Spleen (tissue), 11 donors: Measurements from ENCODE around the gene CACNA1D. TPM values are rescaled to one million over a fixed set of nuclear protein-coding genes. Genes with fewer than 3 reads are reported as not detected.

ENCODE experiments used
- DNase-seq: peaks from one replicate; pipeline ENCODE4 v3.0.0-alpha.2; 2020
- H3K27ac ChIP-seq, 8 donors: fragments of 200-600 bp; sonication (generic) in 7 of 8; 1 replicate in 4 of 8; 2 replicates in 4 of 8; pipeline versions ENCODE4 v1.5.0 to v1.8.0; 2016 to 2021; ENCODE audit warnings: inconsistent platforms in 4 of 8, mild to moderate bottlenecking in 4 of 8, moderate library complexity in 1 of 8
- H3K27me3 ChIP-seq, 7 donors: fragments of 200-600 bp; sonication (generic) in 6 of 7; replicated peaks in 1 of 7; 1 replicate in 4 of 7; 2 replicates in 3 of 7; pipeline versions ENCODE4 v1.5.0 to v1.8.0; 2016 to 2021; ENCODE audit warnings: inconsistent platforms in 3 of 7, mild to moderate bottlenecking in 1 of 7
- H3K36me3 ChIP-seq, 6 donors: fragments of 200-600 bp; sonication (generic) in 5 of 6; 1 replicate in 4 of 6; 2 replicates in 2 of 6; pipeline versions ENCODE4 v1.5.0 to v1.8.0; 2016 to 2021; ENCODE audit warnings: inconsistent platforms in 2 of 6
- H3K4me1 ChIP-seq, 6 donors: fragments of 200-600 bp; sonication (generic) in 5 of 6; 1 replicate in 3 of 6; 2 replicates in 3 of 6; pipeline versions ENCODE4 v1.5.0 to v1.8.0; 2016 to 2021; ENCODE audit warnings: inconsistent platforms in 3 of 6
- H3K4me3 ChIP-seq, 8 donors: fragments of 200-600 bp; sonication (generic) in 7 of 8; 1 replicate in 4 of 8; 2 replicates in 4 of 8; pipeline versions ENCODE4 v1.5.0 to v1.8.0; 2016 to 2021; ENCODE audit warnings: inconsistent platforms in 4 of 8, mild to moderate bottlenecking in 4 of 8, moderate library complexity in 2 of 8
- H3K9me3 ChIP-seq, 8 donors: fragments of 200-600 bp; sonication (generic) in 7 of 8; 1 replicate in 4 of 8; 2 replicates in 4 of 8; pipeline versions ENCODE4 v1.5.0 to v1.8.0; 2016 to 2021; ENCODE audit warnings: inconsistent platforms in 4 of 8
- POLR2A ChIP-seq, 3 donors: fragments of 450-650 bp; IDR thresholded peaks; one replicate each; pipeline ENCODE4 v1.5.1; 2017; ENCODE audit warnings: antibody characterized with exemption in 3 of 3, mild to moderate bottlenecking in 1 of 3
- POLR2AphosphoS5 ChIP-seq, 3 donors: sonication (generic); formaldehyde crosslinking; IDR thresholded peaks; one replicate each; pipeline ENCODE4 v1.5.1; 2017; ENCODE audit warnings: antibody characterized with exemption in 3 of 3
- WGBS, 5 donors: extraction: QIAGEN DNeasy Blood & Tissue Kit in 3 of 5; methylation state at CpG; one replicate each; pipeline versions ENCODE4 v1.1.5 to v1.1.7; 2013 to 2018; 5-methylcytosine and 5-hydroxymethylcytosine counted together
- intact Hi-C: fragments of 100-400 bp; cut with DNase I; formaldehyde crosslinking; loops from one replicate; pipeline ENCODE4 v1.15.0; 2023; ENCODE audit warnings: low total_unique reads
- polyA plus RNA-seq, 3 donors: library from polyadenylated mRNA; stranded (reverse); fragments of 200-250 nt; gene quantifications; one replicate each; pipeline ENCODE4 v1.2.1, GENCODE V29; 2013
- total RNA-seq, 7 donors: library from RNA; depleted of rRNA in 3 of 7; stranded (reverse); fragments of >200 nt in 3 of 7; fragmentation: NEBNext Ultra II Directional in 4 of 7; extraction: Animal tissue kit (Norgen Biotek cat#: 25700) in 4 of 7; gene quantifications; one replicate each; pipeline versions ENCODE4 v1.1.0 to v1.2.1, GENCODE V29; 2016 to 2021
- TF ChIP-seq, protein P1 (sequence below), 11 experiments: fragments of 200-600 bp in 7 of 11; fragments of 450-650 bp in 4 of 11; sonication (generic) in 4 of 11; IDR thresholded peaks in 8 of 11; conservative IDR thresholded peaks in 3 of 11; 1 replicate in 7 of 11; 2 replicates in 4 of 11; pipeline versions ENCODE4 v1.4.0 to v1.8.0; 2016 to 2021; ENCODE audit warnings: antibody characterized with exemption in 11 of 11, inconsistent platforms in 4 of 11, mild to moderate bottlenecking in 1 of 11
- donor health status: healthy with polysubstance abuse.
- donor health status: DM: no; HTN: no; CAD: no; lungs with moderate emphysema.
- donor health status: DM: no; HTN: no; CAD: no.
- donor health status: Bipolar disorder and iron deficiency.
- donor health status: healthy.
- donor health status: DM: no; HTN: no; CAD: no.
- donor health status: DM: yes; HTN: yes; CAD: no.

The CACNA1D gene
- total and polyA plus RNA-seq, 10 donors = 0.55 to 89.3 (median 19.1) TPM

- no peaks in the 10 kb centered on the region for H3K36me3 ChIP-seq
- DNase-seq = no peak
- 49 to 71% (median 62%) methylated on average over 5 of the region's 5 CpGs for WGBS, 5 donors
- H3K27me3 ChIP-seq = no peaks in the 10 kb centered on the region
- no peak overlapping the region for H3K27ac ChIP-seq
- no peak overlapping the region for H3K4me3 ChIP-seq
- intact Hi-C loops = no loop called here
- peaks cover 0 to 25% (median 6%) of the 10 kb centered on the region in 6 donors for H3K4me1 ChIP-seq
- H3K9me3 ChIP-seq = peaks cover 0 to under 1% (median 0%) of the 10 kb centered on the region in 8 donors
- TF ChIP-seq POLR2AphosphoS5 (IDR thresholded peaks at IDR 0.05) (no peak), POLR2A (IDR thresholded peaks at IDR 0.05) (no peak)
- TF ChIP-seq, protein P1, sequence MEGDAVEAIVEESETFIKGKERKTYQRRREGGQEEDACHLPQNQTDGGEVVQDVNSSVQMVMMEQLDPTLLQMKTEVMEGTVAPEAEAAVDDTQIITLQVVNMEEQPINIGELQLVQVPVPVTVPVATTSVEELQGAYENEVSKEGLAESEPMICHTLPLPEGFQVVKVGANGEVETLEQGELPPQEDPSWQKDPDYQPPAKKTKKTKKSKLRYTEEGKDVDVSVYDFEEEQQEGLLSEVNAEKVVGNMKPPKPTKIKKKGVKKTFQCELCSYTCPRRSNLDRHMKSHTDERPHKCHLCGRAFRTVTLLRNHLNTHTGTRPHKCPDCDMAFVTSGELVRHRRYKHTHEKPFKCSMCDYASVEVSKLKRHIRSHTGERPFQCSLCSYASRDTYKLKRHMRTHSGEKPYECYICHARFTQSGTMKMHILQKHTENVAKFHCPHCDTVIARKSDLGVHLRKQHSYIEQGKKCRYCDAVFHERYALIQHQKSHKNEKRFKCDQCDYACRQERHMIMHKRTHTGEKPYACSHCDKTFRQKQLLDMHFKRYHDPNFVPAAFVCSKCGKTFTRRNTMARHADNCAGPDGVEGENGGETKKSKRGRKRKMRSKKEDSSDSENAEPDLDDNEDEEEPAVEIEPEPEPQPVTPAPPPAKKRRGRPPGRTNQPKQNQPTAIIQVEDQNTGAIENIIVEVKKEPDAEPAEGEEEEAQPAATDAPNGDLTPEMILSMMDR (IDR thresholded peaks at IDR 0.05 in 8 of 11, conservative IDR thresholded peaks at IDR 0.05 in 3 of 11) = no peak
Measured at GRCh38 chr3:53612508-53612907, 118.1 kb downstream of the CACNA1D start.

DNA sequence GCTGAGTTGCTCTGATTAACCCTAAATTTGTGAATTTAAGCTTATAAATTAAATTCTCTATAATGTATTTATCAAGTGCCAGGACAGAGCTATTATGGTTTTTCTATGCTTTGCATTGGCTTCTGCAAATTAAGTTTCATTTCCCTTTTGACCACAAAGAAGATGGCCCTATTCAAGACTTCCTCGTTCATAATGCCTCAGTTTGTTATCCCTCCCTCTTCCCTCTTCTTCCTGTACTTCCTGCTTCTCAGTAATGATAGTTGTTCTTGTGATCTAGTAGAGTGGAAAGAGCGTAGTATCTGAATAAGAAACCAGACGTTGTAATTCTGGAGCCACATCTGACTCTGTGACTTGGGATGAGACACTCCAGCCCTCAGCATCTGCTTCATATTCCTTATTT lies 118.7 kb downstream of the CACNA1D start:
- TF ChIP-seq, protein P1 (IDR thresholded peaks at IDR 0.05 in 8 of 11, conservative IDR thresholded peaks at IDR 0.05 in 3 of 11) = no peak
- TF ChIP-seq POLR2AphosphoS5 (IDR thresholded peaks at IDR 0.05) (no peak), POLR2A (IDR thresholded peaks at IDR 0.05) (no peak)
- Histone ChIP-seq H3K27me3 (no peaks in the 10 kb centered on the region), H3K4me1 (peaks cover 0 to 25% (median 6%) of the 10 kb centered on the region in 6 donors), H3K36me3 (no peaks in the 10 kb centered on the region), H3K27ac (no peak overlapping the region), H3K9me3 (no peaks in the 10 kb centered on the region), H3K4me3 (no peak overlapping the region)
- 39 to 56% (median 50%) methylated on average over 3 of the region's 3 CpGs for WGBS, 5 donors
- DNase-seq = no peak
- intact Hi-C loops = no loop called here

- H3K27ac ChIP-seq = no peak overlapping the region
- TF ChIP-seq POLR2A (IDR thresholded peaks at IDR 0.05) (no peak), POLR2AphosphoS5 (IDR thresholded peaks at IDR 0.05) (no peak)
- TF ChIP-seq, protein P1 (IDR thresholded peaks at IDR 0.05 in 8 of 11, conservative IDR thresholded peaks at IDR 0.05 in 3 of 11) = no peak
- 75 to 82% (median 80%) methylated on average over 5 of the region's 5 CpGs for WGBS, 5 donors
Measured at GRCh38 chr3:53614307-53614706, 119.9 kb downstream of the CACNA1D start.

DNA sequence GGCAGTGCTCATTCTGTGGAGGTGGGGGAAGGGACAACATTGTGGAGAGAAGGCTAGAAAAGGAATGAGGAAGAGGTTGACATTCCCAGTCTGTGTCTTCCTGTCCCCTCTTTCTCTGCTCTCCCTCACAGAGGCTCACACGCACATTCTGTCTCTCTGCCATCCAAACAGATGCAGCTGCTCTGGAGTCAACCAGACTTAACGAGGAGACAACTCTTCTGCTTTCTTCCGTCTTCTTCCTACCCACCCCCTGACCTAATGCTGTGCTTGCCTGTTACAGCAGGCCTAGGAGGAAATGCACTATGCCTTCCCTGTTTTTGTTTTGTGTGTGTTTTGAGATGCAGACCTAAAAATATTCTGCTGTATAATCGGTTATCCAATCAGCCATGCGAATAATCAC lies 121.9 kb downstream of the CACNA1D start:
- peaks cover 0 to 25% (median 6%) of the 10 kb centered on the region in 6 donors for H3K4me1 ChIP-seq
- H3K27ac ChIP-seq = peak overlapping the region in 2 of 8 donors; percentile 18 to 21
- no peaks in the 10 kb centered on the region for H3K36me3 ChIP-seq
- no peak for DNase-seq
- WGBS, 5 donors = 47 to 54% (median 47%) methylated on average over 5 of the region's 5 CpGs
- H3K4me3 ChIP-seq = no peak overlapping the region
- no peaks in the 10 kb centered on the region for H3K27me3 ChIP-seq
- intact Hi-C loops = no loop called here
- H3K9me3 ChIP-seq = no peaks in the 10 kb centered on the region
- TF ChIP-seq POLR2A (IDR thresholded peaks at IDR 0.05) (no peak), POLR2AphosphoS5 (IDR thresholded peaks at IDR 0.05) (peak in 1 of 3 donors; percentile 24)
- TF ChIP-seq, protein P1 (IDR thresholded peaks at IDR 0.05 in 8 of 11, conservative IDR thresholded peaks at IDR 0.05 in 3 of 11) = no peak

More at GRCh38 chr3:53614307-53614706, 119.9 kb downstream of the CACNA1D start:
- Histone ChIP-seq H3K4me1 (peaks cover 0 to 25% (median 6%) of the 10 kb centered on the region in 6 donors), H3K36me3 (no peaks in the 10 kb centered on the region), H3K27me3 (no peaks in the 10 kb centered on the region), H3K9me3 (no peaks in the 10 kb centered on the region), H3K4me3 (no peak overlapping the region)
- DNase-seq = no peak
- intact Hi-C loops = no loop called here
